ENCODE data around the gene EXOC6B.

DNA sequence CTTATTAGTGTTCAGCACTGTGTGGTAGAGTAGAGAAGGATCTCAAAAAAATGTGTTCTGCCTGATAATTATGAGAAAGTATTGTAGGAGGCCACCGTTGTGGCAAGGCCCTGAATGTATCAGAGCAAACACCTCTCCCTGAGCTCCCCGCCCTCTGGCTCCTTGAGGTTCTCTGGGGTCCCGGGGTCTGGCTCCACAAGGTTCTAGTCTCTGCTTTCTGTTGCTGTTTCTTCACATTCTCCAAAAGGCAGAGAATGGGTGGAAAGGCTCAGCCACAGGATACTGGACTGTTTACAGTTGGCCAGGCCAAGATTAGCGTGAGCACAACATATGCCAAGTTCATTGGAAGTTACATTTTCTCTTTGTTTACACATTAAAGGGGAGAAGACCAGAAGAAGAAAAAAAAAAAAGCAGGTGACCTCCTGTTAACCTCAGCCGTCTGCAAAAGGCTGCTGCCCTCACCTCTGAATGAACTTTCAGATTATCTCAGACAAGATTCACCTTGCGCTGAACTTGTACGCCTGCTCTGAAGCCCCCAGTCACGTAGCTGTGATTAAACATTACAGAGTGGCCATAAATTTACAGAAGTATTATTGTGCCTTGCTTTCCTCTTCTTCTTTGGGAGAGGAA lies 621.6 kb downstream of the EXOC6B start:
- TF ChIP-seq, protein P1, sequence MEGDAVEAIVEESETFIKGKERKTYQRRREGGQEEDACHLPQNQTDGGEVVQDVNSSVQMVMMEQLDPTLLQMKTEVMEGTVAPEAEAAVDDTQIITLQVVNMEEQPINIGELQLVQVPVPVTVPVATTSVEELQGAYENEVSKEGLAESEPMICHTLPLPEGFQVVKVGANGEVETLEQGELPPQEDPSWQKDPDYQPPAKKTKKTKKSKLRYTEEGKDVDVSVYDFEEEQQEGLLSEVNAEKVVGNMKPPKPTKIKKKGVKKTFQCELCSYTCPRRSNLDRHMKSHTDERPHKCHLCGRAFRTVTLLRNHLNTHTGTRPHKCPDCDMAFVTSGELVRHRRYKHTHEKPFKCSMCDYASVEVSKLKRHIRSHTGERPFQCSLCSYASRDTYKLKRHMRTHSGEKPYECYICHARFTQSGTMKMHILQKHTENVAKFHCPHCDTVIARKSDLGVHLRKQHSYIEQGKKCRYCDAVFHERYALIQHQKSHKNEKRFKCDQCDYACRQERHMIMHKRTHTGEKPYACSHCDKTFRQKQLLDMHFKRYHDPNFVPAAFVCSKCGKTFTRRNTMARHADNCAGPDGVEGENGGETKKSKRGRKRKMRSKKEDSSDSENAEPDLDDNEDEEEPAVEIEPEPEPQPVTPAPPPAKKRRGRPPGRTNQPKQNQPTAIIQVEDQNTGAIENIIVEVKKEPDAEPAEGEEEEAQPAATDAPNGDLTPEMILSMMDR (conservative IDR thresholded peaks at IDR 0.05), result no peak
- no peak for TF ChIP-seq EZH2 (IDR thresholded peaks at IDR 0.05; ENCODE audit: low read depth)
